H1 (cell line): ENCODE measurements around the gene IL1RL1. TPM values are rescaled to one million over a fixed set of nuclear protein-coding genes. Genes with fewer than 3 reads are reported as not detected.

Experiments used
- NANOG ChIP-seq: IDR thresholded peaks from 2 replicates; pipeline ENCODE4 v1.6.1; 2011; ENCODE audit warnings: low read length, low read depth, mild to moderate bottlenecking, inconsistent platforms; ENCODE audit not compliant: insufficient read depth, poor library complexity, severe bottlenecking
- ZNF274 ChIP-seq: IDR thresholded peaks from 2 replicates; pipeline ENCODE4 v1.7.0; 2012; ENCODE audit warnings: low read length, borderline replicate concordance; ENCODE audit errors: extremely low read depth
- polyA plus RNA-seq, 7 experiments: library from polyadenylated mRNA; depleted of rRNA in 3 of 7; stranded (reverse) in 5 of 7; unstranded in 2 of 7; fragments of >200 nt in 5 of 7; fragments of 200-250 nt in 2 of 7; gene quantifications; 1 replicate in 5 of 7; 2 replicates in 1 of 7; 4 replicates in 1 of 7; pipeline versions ENCODE4 v1.2.1 to v1.2.3, GENCODE V29; 2011 to 2013; ENCODE audit warnings: missing spikeins in 2 of 7, mixed read lengths in 2 of 7
- total RNA-seq: library from RNA; stranded (reverse); fragmentation: NEBNext Ultra II Directional; extraction: Animal tissue kit (Norgen Biotek cat#: 25700); gene quantifications from 2 replicates; pipeline ENCODE4 v1.2.1, GENCODE V29; 2021

Gene IL1RL1
- total and polyA plus RNA-seq, 2 of the 8 experiments (the other 6 are each of a cell fraction or from before 2014, with no cell fraction given): not detected

- TF ChIP-seq NANOG (no peak), ZNF274 (no peak)
Measured at GRCh38 chr2:102385522-102385921, 74.2 kb downstream of the IL1RL1 start (continued).
